H1 (cell line): ENCODE data around the gene NLRP1. TPM values are rescaled to one million over a fixed set of nuclear protein-coding genes. Genes with fewer than 3 reads are reported as not detected.

Experiments
- CTCF ChIA-PET: fragments of 300-600 bp; sonication (Branson Sonifier 250); formaldehyde crosslinking; loops from one replicate; lab custom pipeline; 2021; ENCODE audit not compliant: partially characterized antibody; lab: Charles Lee
- POLR2A ChIA-PET: fragments of 300-600 bp; sonication (Branson Sonifier 250); formaldehyde crosslinking; loops from one replicate; lab custom pipeline; 2021; ENCODE audit warnings: inconsistent platforms; ENCODE audit not compliant: partially characterized antibody; lab: Charles Lee
- DNase-seq, 2 experiments: peaks; one replicate each; pipeline versions ENCODE4 v3.0.0 to v3.0.0-alpha.2; 2010 to 2022; ENCODE audit warnings: low spot score in 2 of 2, low read depth in 1 of 2, mixed read lengths in 1 of 2
- FAIRE-seq: peaks from 2 replicates; lab custom pipeline; 2011; peaks lifted over from hg19 to GRCh38; lab: Jason Lieb, UNC
- H2AFZ ChIP-seq: 2 replicates; pipeline ENCODE4 v1.8.1; 2012; ENCODE audit warnings: low read length, inconsistent platforms
- H2AK5ac ChIP-seq: 2 replicates; pipeline ENCODE4 v1.6.1; 2013; ENCODE audit warnings: low read depth, low read length
- H2BK120ac ChIP-seq: replicated peaks from 2 replicates; pipeline ENCODE3; 2013; ENCODE audit warnings: low read depth, low read length, inconsistent platforms
- H2BK12ac ChIP-seq: 2 replicates; pipeline ENCODE4 v1.6.1; 2013; ENCODE audit warnings: low read depth, low read length
- H2BK15ac ChIP-seq: 2 replicates; pipeline ENCODE4 v1.6.1; 2013; ENCODE audit warnings: low read length
- H2BK20ac ChIP-seq: 2 replicates; pipeline ENCODE4 v1.6.1; 2013; ENCODE audit warnings: low read length
- H2BK5ac ChIP-seq: 2 replicates; pipeline ENCODE4 v1.6.1; 2013; ENCODE audit warnings: low read depth, low read length
- H3K14ac ChIP-seq: 2 replicates; pipeline ENCODE4 v1.6.1; 2013; ENCODE audit warnings: inconsistent platforms; ENCODE audit not compliant: insufficient read length
- H3K18ac ChIP-seq: 2 replicates; pipeline ENCODE4 v1.6.1; 2013; ENCODE audit warnings: low read length; ENCODE audit errors: extremely low read depth
- H3K23ac ChIP-seq: 2 replicates; pipeline ENCODE4 v1.6.1; 2013; ENCODE audit warnings: inconsistent platforms; ENCODE audit not compliant: insufficient read length
- H3K23me2 ChIP-seq: 2 replicates; pipeline ENCODE4 v1.6.1; 2013; ENCODE audit warnings: low read depth, low read length
- H3K27ac ChIP-seq: 2 replicates; pipeline ENCODE4 v1.6.1; 2011; ENCODE audit warnings: low read depth, low read length, inconsistent platforms
- H3K27me3 ChIP-seq, 4 experiments: replicated peaks in 1 of 4; 1 replicate in 1 of 4; 2 replicates in 3 of 4; pipeline versions ENCODE4 v1.6.1 to v1.8.1; 2011 to 2013; ENCODE audit warnings: low read length in 3 of 4, mild to moderate bottlenecking in 3 of 4, inconsistent platforms in 2 of 4, mixed read lengths in 2 of 4, moderate library complexity in 1 of 4; ENCODE audit not compliant: control insufficient read depth in 3 of 4, insufficient read depth in 3 of 4; ENCODE audit errors: extremely low read depth in 1 of 4
- H3K36me3 ChIP-seq, 4 experiments: 2 replicates each; pipeline versions ENCODE4 v1.6.1 to v1.8.1; 2011 to 2013; ENCODE audit warnings: mild to moderate bottlenecking in 4 of 4, low read length in 3 of 4, moderate library complexity in 2 of 4, control low read depth in 1 of 4, inconsistent platforms in 1 of 4; ENCODE audit not compliant: insufficient read depth in 4 of 4, control insufficient read depth in 2 of 4
- H3K4ac ChIP-seq: replicated peaks from 2 replicates; pipeline ENCODE3; 2013; ENCODE audit warnings: low read length, low read depth, mixed read lengths, inconsistent platforms; ENCODE audit not compliant: insufficient read length
- H3K4me1 ChIP-seq, 4 experiments: replicated peaks in 1 of 4; 1 replicate in 1 of 4; 2 replicates in 3 of 4; pipeline versions ENCODE4 v1.6.1 to v1.8.1; 2011 to 2013; ENCODE audit warnings: low read length in 3 of 4, inconsistent platforms in 2 of 4, mixed read lengths in 1 of 4; ENCODE audit not compliant: insufficient read depth in 4 of 4, control insufficient read depth in 3 of 4
- H3K4me2 ChIP-seq, 2 experiments: 2 replicates each; pipeline versions ENCODE4 v1.6.1 to v1.8.1; 2011 to 2013; ENCODE audit warnings: low read depth in 2 of 2, low read length in 2 of 2, control low read depth in 1 of 2, inconsistent platforms in 1 of 2, mild to moderate bottlenecking in 1 of 2; ENCODE audit not compliant: insufficient read depth in 1 of 2
- H3K4me3 ChIP-seq, 4 experiments: fragments of 200-600, 300-600 bp in 1 of 4; sonication (generic), shearing (Covaris generic), sonication (Bioruptor Twin) in 1 of 4; 2 replicates each; pipeline versions ENCODE4 v1.5.1 to v1.8.1; 2011 to 2016; ENCODE audit warnings: low read length in 4 of 4, low read depth in 3 of 4, control low read depth in 2 of 4, inconsistent platforms in 2 of 4, mild to moderate bottlenecking in 2 of 4, mixed read lengths in 1 of 4, moderate library complexity in 1 of 4; ENCODE audit not compliant: insufficient read depth in 2 of 4; ENCODE audit errors: extremely low read depth in 1 of 4
- H3K56ac ChIP-seq: replicated peaks from 2 replicates; pipeline ENCODE3; 2013; ENCODE audit warnings: low read depth, mild to moderate bottlenecking, mixed read lengths, low read length, inconsistent platforms; ENCODE audit not compliant: insufficient read length
- H3K79me1 ChIP-seq: 2 replicates; pipeline ENCODE4 v1.6.1; 2013; ENCODE audit warnings: low read depth, low read length, control low read depth
- H3K79me2 ChIP-seq, 2 experiments: 2 replicates each; pipeline versions ENCODE4 v1.6.1 to v1.8.1; 2012 to 2013; ENCODE audit warnings: low read length in 2 of 2, mild to moderate bottlenecking in 2 of 2, inconsistent platforms in 1 of 2; ENCODE audit not compliant: insufficient read depth in 2 of 2, control insufficient read depth in 1 of 2
- H3K9ac ChIP-seq, 4 experiments: replicated peaks in 1 of 4; 1 replicate in 1 of 4; 2 replicates in 3 of 4; pipeline versions ENCODE4 v1.6.1 to v1.8.1; 2011 to 2013; ENCODE audit warnings: low read depth in 3 of 4, low read length in 3 of 4, control low read depth in 2 of 4, mild to moderate bottlenecking in 2 of 4, moderate library complexity in 2 of 4, inconsistent platforms in 1 of 4; ENCODE audit errors: extremely low read depth in 1 of 4
- H3K9me3 ChIP-seq, 2 experiments: 2 replicates each; pipeline versions ENCODE4 v1.6.1 to v1.8.1; 2012 to 2013; ENCODE audit warnings: mild to moderate bottlenecking in 2 of 2, moderate library complexity in 2 of 2, control low read depth in 1 of 2, inconsistent platforms in 1 of 2, low read depth in 1 of 2, low read length in 1 of 2, mixed read lengths in 1 of 2; ENCODE audit not compliant: insufficient read depth in 2 of 2
- H4K20me1 ChIP-seq, 2 experiments: replicated peaks in 1 of 2; 2 replicates each; pipeline versions ENCODE3 to v1.8.1; 2011 to 2013; ENCODE audit warnings: inconsistent platforms in 2 of 2, low read length in 2 of 2, mild to moderate bottlenecking in 1 of 2; ENCODE audit not compliant: insufficient read depth in 2 of 2, control insufficient read depth in 1 of 2
- H4K5ac ChIP-seq: 2 replicates; pipeline ENCODE4 v1.6.1; 2013; ENCODE audit warnings: low read length, low read depth, mixed read lengths, inconsistent platforms; ENCODE audit not compliant: insufficient read length
- H4K8ac ChIP-seq: 2 replicates; pipeline ENCODE4 v1.8.0; 2013; ENCODE audit warnings: mild to moderate bottlenecking, moderate library complexity, low read length, inconsistent platforms; ENCODE audit not compliant: insufficient read depth; ENCODE audit errors: extremely low read depth
- H4K91ac ChIP-seq: replicated peaks from 2 replicates; pipeline ENCODE3; 2013; ENCODE audit warnings: low read length, mixed read lengths, inconsistent platforms; ENCODE audit not compliant: insufficient read length
- ATF3 ChIP-seq: IDR thresholded peaks from 2 replicates; pipeline ENCODE4 v1.6.1; 2011; ENCODE audit warnings: low read depth, mild to moderate bottlenecking, low read length; ENCODE audit not compliant: insufficient read depth
- CEBPB ChIP-seq: IDR thresholded peaks from 2 replicates; pipeline ENCODE4 v1.6.1; 2012; ENCODE audit warnings: low read depth, low read length
- CREB1 ChIP-seq: IDR thresholded peaks from 2 replicates; pipeline ENCODE4 v1.6.1; 2012; ENCODE audit warnings: inconsistent platforms
- KDM1A ChIP-seq: fragments of 200-600, 300-600 bp; sonication (generic); IDR thresholded peaks from 2 replicates; pipeline ENCODE4 v1.7.1; 2016; ENCODE audit warnings: mild to moderate bottlenecking, low read length, borderline replicate concordance
- MAX ChIP-seq: IDR thresholded peaks from 2 replicates; pipeline ENCODE4 v1.6.1; 2012; ENCODE audit warnings: inconsistent platforms
- SRF ChIP-seq: IDR thresholded peaks from 2 replicates; pipeline ENCODE4 v1.6.1; 2011; ENCODE audit warnings: mild to moderate bottlenecking, low read depth, low read length, moderate library complexity
- WGBS, 2 experiments: shearing (Covaris generic) in 1 of 2; methylation state at CpG; one replicate each; pipeline versions ENCODE4 v1.1.6 to v1.1.7; 2013 to 2015; ENCODE audit warnings: low lambda C conversion rate in 2 of 2, mixed read lengths in 2 of 2, inconsistent platforms in 1 of 2, low coverage in 1 of 2, missing lambda C conversion rate in 1 of 2; ENCODE audit not compliant: insufficient replicate concordance in 2 of 2, insufficient coverage in 1 of 2, insufficient read length in 1 of 2; ENCODE audit errors: extremely low coverage in 1 of 2, missing lambda C conversion rate in 1 of 2; 5-methylcytosine and 5-hydroxymethylcytosine counted together
- long read RNA-seq, 2 experiments: library from RNA in 1 of 2; library from capped mRNA in 1 of 2; stranded (forward); transcript quantifications; one replicate each; pipeline ENCODE4 v2.0.0, GENCODE V29; 2021; ENCODE audit warnings: inconsistent platforms in 1 of 2
- polyA minus RNA-seq, 3 experiments: library from RNA; depleted of rRNA, polyadenylated mRNA; stranded (reverse); fragments of >200 nt; gene quantifications; 1 replicate in 2 of 3; 2 replicates in 1 of 3; pipeline ENCODE4 v1.2.3, GENCODE V29; 2011
- polyA plus RNA-seq, 7 experiments: library from polyadenylated mRNA; depleted of rRNA in 3 of 7; stranded (reverse) in 5 of 7; unstranded in 2 of 7; fragments of >200 nt in 5 of 7; fragments of 200-250 nt in 2 of 7; gene quantifications; 1 replicate in 5 of 7; 2 replicates in 1 of 7; 4 replicates in 1 of 7; pipeline versions ENCODE4 v1.2.1 to v1.2.3, GENCODE V29; 2011 to 2013; ENCODE audit warnings: missing spikeins in 2 of 7, mixed read lengths in 2 of 7
- total RNA-seq: library from RNA; stranded (reverse); fragmentation: NEBNext Ultra II Directional; extraction: Animal tissue kit (Norgen Biotek cat#: 25700); gene quantifications from 2 replicates; pipeline ENCODE4 v1.2.1, GENCODE V29; 2021

NLRP1 gene
- total RNA-seq (10.0 and 10.4 TPM in 2 replicates), polyA plus RNA-seq (2011; rRNA removed) (8.6 and 9.2 TPM in 2 replicates), polyA minus RNA-seq (2011; rRNA and poly(A)+ RNA removed) (0.59 and 1.5 TPM in 2 replicates)
- 11.0 TPM for polyA plus RNA-seq (2011; cell fraction: cytosol; rRNA removed)
- polyA plus RNA-seq (2011; cell fraction: nucleus; rRNA removed), result 6.3 TPM
- 4.7 to 7.5 TPM (median 6.6 TPM) in 4 replicates for polyA plus RNA-seq (2012, experiment 1 of 2)
- polyA plus RNA-seq (2012, experiment 2 of 2), result 7.4 TPM
- polyA plus RNA-seq (2013, experiment 1 of 2), result 5.8 TPM
- 5.1 TPM for polyA plus RNA-seq (2013, experiment 2 of 2)
- polyA minus RNA-seq (2011; cell fraction: cytosol; rRNA and poly(A)+ RNA removed), result 4.1 TPM
- 3.3 TPM for polyA minus RNA-seq (2011; cell fraction: nucleus; rRNA and poly(A)+ RNA removed)
- long read RNA-seq, experiment 1, transcript NLRP1-206 (2 exons, 1,627 nt), result major isoform, 8 of 10 reads
- long read RNA-seq, experiment 1, partial matches to known transcripts, result 1 of 10 reads
- long read RNA-seq, experiment 1, other reads (novel, unspliced or antisense), result 1 of 10 reads
- long read RNA-seq, experiment 2, partial matches to known transcripts, result 0 of 1 reads
- long read RNA-seq, experiment 2, other reads (novel, unspliced or antisense), result 1 of 1 reads

- Histone ChIP-seq H3K27me3 (no peaks in the 10 kb centered on the region), H3K23ac (no peak within 1 kb of the TSS), H2BK12ac (0 out of 2 replicates have a peak within 1 kb of the TSS, but pooled peaks have one; percentile 46), H3K36me3 (no peaks in the 10 kb centered on the region), H3K18ac (0 out of 2 replicates have a peak within 1 kb of the TSS, but pooled peaks have one; percentile 34), H3K56ac (no peak within 1 kb of the TSS), H3K23me2 (no peaks in the 10 kb centered on the region), H2BK20ac (no peak within 1 kb of the TSS), H2AFZ (peak within 1 kb of the TSS; percentile 35; the same call in 1 of the 2 replicates), H2BK120ac (no peak within 1 kb of the TSS), H3K27ac (no peak within 1 kb of the TSS), H4K91ac (no peak within 1 kb of the TSS), H3K79me2 (no peaks in the 10 kb centered on the region), H2BK15ac (0 out of 2 replicates have a peak within 1 kb of the TSS, but pooled peaks have one; percentile 61), H4K8ac (no peak within 1 kb of the TSS), H4K5ac (no peak within 1 kb of the TSS), H3K4ac (no peak within 1 kb of the TSS), H2AK5ac (no peak within 1 kb of the TSS), H3K79me1 (no peaks in the 10 kb centered on the region), H3K4me1 (peaks cover 0 to 3% (median 0%) of the 10 kb centered on the region in 4 experiments; a peak in 1 of 7 replicates), H3K9me3 (no peaks in the 10 kb centered on the region), H2BK5ac (no peak within 1 kb of the TSS), H3K4me3 (no peak within 1 kb of the TSS), H3K9ac (no peak within 1 kb of the TSS), H3K4me2 (no peak within 1 kb of the TSS), H4K20me1 (no peaks in the 10 kb centered on the region), H3K14ac (no peak within 1 kb of the TSS)
- ChIA-PET CTCF (interaction anchor here (0.6 to 1.6 kb wide), 6 partner anchors 8 to 852 kb away, joined by 3 to 9 read pairs (median 4); no protein-coding TSS in a partner anchor), POLR2A (interaction anchor here (0.6 kb wide), 1 partner anchor 66 kb away, joined by 5 read pairs; no protein-coding TSS in a partner anchor)
- WGBS, 2 experiments, result 81% methylated on average over 14 of the region's 14 CpGs; no CpG with 5 or more reads in 1 of the 2 experiments
- FAIRE-seq (no peak), DNase-seq (no peak)
- no peak for TF ChIP-seq CEBPB
- TF ChIP-seq MAX, result 0 out of 2 replicates have a peak, but pooled peaks have one; percentile 18
- peak; percentile 73; the same call in 1 of the 2 replicates for TF ChIP-seq KDM1A
- TF ChIP-seq CREB1, result no peak
- no peak for TF ChIP-seq SRF
- TF ChIP-seq ATF3, result no peak
Measured at GRCh38 chr17:5584383-5585286, at the start of gene NLRP1. TSS of gene NLRP1 (minus strand) at chr17:5584509. CDS start at chr17:5583957, 552 bp downstream.
